Loucy (cell line): ENCODE data around the gene MTMR3.

ENCODE experiments used
- EZH2phosphoT487 ChIP-seq: fragments of 200-600 bp; IDR thresholded peaks from 2 replicates; pipeline ENCODE4 v1.6.1; 2018; ENCODE audit warnings: antibody characterized with exemption, mild to moderate bottlenecking, moderate library complexity, borderline replicate concordance
- TF ChIP-seq, protein P1 (sequence below): fragments of 200-600 bp; sonication (generic); conservative IDR thresholded peaks from 2 replicates; pipeline ENCODE4 v1.5.1; 2014; ENCODE audit warnings: mild to moderate bottlenecking, antibody characterized with exemption, low read length

DNA sequence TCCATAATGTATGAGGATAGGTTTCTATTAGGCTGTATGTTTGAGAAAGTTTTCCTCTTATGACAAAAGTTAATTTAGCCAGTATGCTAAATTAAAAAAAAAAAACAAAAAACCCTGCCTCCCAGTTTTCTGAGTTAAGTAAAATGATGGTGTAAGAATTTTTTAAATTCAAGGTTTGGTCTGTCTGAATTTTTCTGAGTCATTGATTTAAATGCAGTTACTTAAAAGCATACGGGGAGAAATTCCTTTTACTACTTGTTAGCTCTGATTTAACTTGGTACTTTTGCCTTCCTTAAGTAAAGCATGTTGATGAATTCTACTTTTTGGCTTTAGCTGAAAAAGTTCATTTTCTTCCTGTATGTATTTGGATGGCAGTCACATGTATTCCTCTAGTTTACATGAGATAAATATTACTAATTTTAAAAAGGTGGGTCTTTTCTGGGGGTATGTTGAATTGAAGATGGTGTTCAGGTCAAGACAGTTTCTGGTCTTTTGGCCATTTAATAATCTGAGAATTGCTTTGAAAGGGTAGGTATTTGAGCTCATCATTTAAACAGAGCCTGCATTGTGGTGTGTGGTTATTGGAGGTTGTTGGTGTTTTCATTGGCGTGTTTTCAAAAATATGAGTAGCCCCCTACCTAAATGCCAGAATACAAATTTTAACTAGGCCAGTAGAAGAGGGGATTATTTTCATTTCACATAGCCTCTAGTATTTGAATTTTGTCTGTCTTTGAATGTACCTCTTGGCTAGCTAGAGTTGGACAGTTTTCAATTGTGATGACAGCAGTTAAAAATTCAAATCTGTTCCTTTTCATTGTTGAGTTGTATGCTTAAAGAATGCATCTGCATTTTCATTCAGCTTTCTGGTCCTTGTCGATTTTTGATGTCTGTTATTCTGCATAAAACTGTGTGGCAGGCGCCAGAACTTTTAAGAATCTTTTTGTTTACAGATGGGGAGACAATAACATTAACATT, 64.7 kb downstream of the MTMR3 start:
- TF ChIP-seq, protein P1, sequence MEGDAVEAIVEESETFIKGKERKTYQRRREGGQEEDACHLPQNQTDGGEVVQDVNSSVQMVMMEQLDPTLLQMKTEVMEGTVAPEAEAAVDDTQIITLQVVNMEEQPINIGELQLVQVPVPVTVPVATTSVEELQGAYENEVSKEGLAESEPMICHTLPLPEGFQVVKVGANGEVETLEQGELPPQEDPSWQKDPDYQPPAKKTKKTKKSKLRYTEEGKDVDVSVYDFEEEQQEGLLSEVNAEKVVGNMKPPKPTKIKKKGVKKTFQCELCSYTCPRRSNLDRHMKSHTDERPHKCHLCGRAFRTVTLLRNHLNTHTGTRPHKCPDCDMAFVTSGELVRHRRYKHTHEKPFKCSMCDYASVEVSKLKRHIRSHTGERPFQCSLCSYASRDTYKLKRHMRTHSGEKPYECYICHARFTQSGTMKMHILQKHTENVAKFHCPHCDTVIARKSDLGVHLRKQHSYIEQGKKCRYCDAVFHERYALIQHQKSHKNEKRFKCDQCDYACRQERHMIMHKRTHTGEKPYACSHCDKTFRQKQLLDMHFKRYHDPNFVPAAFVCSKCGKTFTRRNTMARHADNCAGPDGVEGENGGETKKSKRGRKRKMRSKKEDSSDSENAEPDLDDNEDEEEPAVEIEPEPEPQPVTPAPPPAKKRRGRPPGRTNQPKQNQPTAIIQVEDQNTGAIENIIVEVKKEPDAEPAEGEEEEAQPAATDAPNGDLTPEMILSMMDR: no peak
- TF ChIP-seq EZH2phosphoT487: no peak
